Fibroblast of the aortic adventitia (primary cell): ENCODE results near the gene PDCL3. TPM values are rescaled to one million over a fixed set of nuclear protein-coding genes. Genes with fewer than 3 reads are reported as not detected.

Source experiments
- DNase-seq: peaks from one replicate; pipeline ENCODE4 v3.0.0-alpha.2; 2010; ENCODE audit warnings: low read depth
- H3K4me3 ChIP-seq: 2 replicates; pipeline ENCODE4 v1.5.1; 2011; ENCODE audit warnings: low read depth, mild to moderate bottlenecking, control low read depth, low read length, moderate library complexity
- CTCF ChIP-seq: IDR thresholded peaks from 2 replicates; pipeline ENCODE4 v1.5.1; 2011; ENCODE audit warnings: mild to moderate bottlenecking, low read length, control low read depth, inconsistent platforms; ENCODE audit not compliant: insufficient read depth
- small RNA-seq: library from RNA; depleted of rRNA; stranded (forward); fragments of <200 nt; gene quantifications from one replicate; pipeline ENCODE3, GENCODE V24; 2012
- total RNA-seq: library from RNA; depleted of rRNA; stranded (reverse); fragments of >200 nt; gene quantifications from 2 replicates; pipeline ENCODE4 v1.2.3, GENCODE V29; 2012; ENCODE audit warnings: low replicate concordance

PDCL3 gene
- total RNA-seq, 1 donor: 15.4 TPM

DNA sequence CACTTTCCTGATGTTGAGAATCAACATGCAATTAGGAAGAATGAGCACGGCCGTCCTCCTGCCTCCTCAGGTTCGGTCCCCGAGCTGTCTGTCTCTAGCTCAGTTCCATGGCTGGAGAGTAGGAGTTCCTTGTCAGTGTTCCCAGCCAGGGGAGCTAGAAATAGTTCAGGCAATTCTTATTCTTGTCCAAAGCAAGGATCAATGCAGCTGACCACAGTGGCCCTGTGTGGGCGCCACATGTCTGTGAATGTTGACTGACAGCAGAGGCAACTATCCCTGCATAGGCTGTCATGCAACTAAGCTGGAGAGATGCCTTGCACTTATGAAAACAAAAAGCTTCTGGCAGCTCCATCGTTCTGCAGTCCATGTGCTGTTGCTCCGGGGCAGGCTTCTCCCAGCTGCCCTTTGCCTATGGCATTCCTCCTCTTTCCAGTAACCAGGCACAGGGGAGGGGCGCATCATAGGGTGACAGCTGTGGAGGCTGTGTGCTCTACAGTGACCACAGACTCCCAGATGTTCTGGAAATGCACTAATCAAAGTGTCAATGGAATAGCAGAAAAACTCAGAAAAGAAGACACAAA, 58.7 kb downstream of the PDCL3 start:
- no peak overlapping the region for H3K4me3 ChIP-seq
- no peak for TF ChIP-seq CTCF
- no peak for DNase-seq

- no peak overlapping the region for H3K4me3 ChIP-seq
- no peak for TF ChIP-seq CTCF
Measured at GRCh38 chr2:100623033-100623715, 60.4 kb downstream of the PDCL3 start.

DNA sequence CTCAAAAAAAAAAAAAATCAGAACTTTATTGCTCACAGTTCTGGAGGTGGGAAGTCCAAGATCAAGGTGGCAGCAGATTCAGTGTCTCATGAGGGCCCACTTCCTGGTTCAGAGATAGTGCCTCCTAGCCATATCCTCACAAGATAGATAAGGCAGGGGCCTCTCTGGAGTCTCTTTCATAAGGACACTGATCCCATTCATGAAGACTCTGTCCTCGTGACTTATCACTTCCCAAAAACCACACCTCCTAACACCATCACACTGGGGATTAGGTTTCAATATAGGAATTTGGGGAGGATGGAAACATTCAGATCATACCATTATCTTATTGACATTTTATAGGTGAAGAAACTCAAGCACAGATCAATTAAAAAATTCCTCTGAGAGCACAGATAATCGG, 61.1 kb downstream of the PDCL3 start:
- DNase-seq: no peak
- no peak for TF ChIP-seq CTCF
- no peak overlapping the region for H3K4me3 ChIP-seq

More at GRCh38 chr2:100623033-100623715, 60.4 kb downstream of the PDCL3 start:
- no peak for DNase-seq

DNA sequence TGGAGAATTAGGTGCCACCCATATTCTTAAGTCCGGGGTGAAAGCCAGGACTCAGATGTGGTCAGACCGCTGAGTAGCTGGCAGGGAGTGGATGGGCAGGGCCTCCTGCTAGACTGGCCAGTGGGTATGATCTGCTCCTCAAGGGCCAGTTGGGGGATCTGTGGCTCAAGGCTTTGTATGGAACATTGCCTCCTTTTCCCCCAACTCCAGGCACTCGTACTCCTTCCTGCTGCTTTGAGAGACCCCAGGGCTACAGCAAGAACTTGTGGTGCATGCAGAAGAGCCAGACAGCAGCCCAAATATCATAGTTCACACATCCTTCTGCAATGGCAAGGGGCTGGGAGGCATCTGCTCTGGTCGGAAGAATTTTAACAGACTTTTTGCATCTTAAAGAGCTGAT, 61.7 kb downstream of the PDCL3 start:
- DNase-seq: no peak
- TF ChIP-seq CTCF: no peak
- no peak overlapping the region for H3K4me3 ChIP-seq

DNA sequence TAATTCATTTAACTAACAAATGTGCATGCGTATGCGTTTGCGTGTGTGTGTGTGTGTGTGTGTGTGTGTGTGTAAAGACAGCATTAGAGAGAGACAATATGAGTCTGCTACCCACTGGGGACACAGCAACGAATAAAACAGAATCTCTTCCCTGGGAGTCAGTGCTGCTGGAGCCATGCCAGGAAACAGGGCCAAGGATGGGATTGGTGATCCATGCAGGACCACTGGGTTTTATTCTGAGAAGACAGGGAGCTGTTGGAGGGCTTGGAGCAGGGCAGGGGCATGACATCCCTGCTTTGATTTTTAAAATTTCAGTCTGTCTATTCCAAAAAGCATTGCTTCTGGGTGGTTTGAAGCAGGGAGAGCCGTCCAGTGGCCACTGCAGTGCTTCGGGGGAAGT, 62.9 kb downstream of the PDCL3 start:
- no peak overlapping the region for H3K4me3 ChIP-seq
- DNase-seq: no peak
- no peak for TF ChIP-seq CTCF

Small RNAs within 50 kb of the gene (small RNA-seq; reads per million reads assigned to genes)
- gene HMGN2P22: not detected

Other genes with a start within 250 kb of the PDCL3 start
- 1.8 and 2.0 TPM in 2 replicates for gene LONRF2, start 240.5 kb upstream of the PDCL3 start, total RNA-seq
- gene CHST10, start 145.3 kb upstream of the PDCL3 start, total RNA-seq: 10.2 and 11.0 TPM in 2 replicates
- gene NMS, start 92.5 kb upstream of the PDCL3 start, total RNA-seq: not detected in 2 replicates